CD4-positive, alpha-beta T cell (primary cell): ENCODE data around the gene S100A13. TPM values are rescaled to one million over a fixed set of nuclear protein-coding genes. Genes with fewer than 3 reads are reported as not detected.

Experiments
- ATAC-seq: fragments of 200-7000 bp; cut with Tn5 transposase; one replicate; pipeline ENCODE4 v1.10.0; 2022; ENCODE audit warnings: mild to moderate bottlenecking; ENCODE audit not compliant: poor library complexity
- CTCF ChIA-PET: fragments of 350-600 bp; sonication (Branson Sonifier 250); formaldehyde crosslinking; loops from one replicate; lab custom pipeline; 2021; ENCODE audit warnings: antibody characterized with exemption, inconsistent platforms; lab: Charles Lee
- POLR2A ChIA-PET: fragments of 350-600 bp; sonication (Branson Sonifier 250); formaldehyde crosslinking; loops from one replicate; lab custom pipeline; 2021; ENCODE audit warnings: antibody characterized with exemption, inconsistent platforms; lab: Charles Lee
- DNase-seq, 14 experiments: peaks; one replicate each; pipeline ENCODE4 v3.0.0-alpha.2; 2013 to 2020; ENCODE audit warnings: mixed read lengths in 2 of 14
- H3K27ac ChIP-seq, 2 donors: one replicate each; pipeline versions ENCODE4 v1.5.1 to v1.7.0; 2013; ENCODE audit warnings: low read length in 2 of 2, low read depth in 1 of 2, mild to moderate bottlenecking in 1 of 2
- H3K27me3 ChIP-seq, 2 experiments: 1 replicate in 1 of 2; 2 replicates in 1 of 2; pipeline versions ENCODE4 v1.6.1 to v1.7.0; 2013; ENCODE audit warnings: low read length in 2 of 2, control low read depth in 1 of 2, mild to moderate bottlenecking in 1 of 2, moderate library complexity in 1 of 2; ENCODE audit not compliant: insufficient read depth in 2 of 2, control insufficient read depth in 1 of 2
- H3K36me3 ChIP-seq: one replicate; pipeline ENCODE4 v1.6.1; 2013; ENCODE audit warnings: low read length, control low read depth; ENCODE audit not compliant: insufficient read depth
- H3K4me1 ChIP-seq: one replicate; pipeline ENCODE4 v1.6.1; 2013; ENCODE audit warnings: low read length, control low read depth; ENCODE audit not compliant: insufficient read depth
- H3K4me3 ChIP-seq: one replicate; pipeline ENCODE4 v1.5.1; 2013; ENCODE audit warnings: mild to moderate bottlenecking, low read length, moderate library complexity
- H3K9me3 ChIP-seq, 2 experiments: 1 replicate in 1 of 2; 2 replicates in 1 of 2; pipeline versions ENCODE4 v1.6.1 to v1.7.0; 2013; ENCODE audit warnings: low read length in 2 of 2, mild to moderate bottlenecking in 2 of 2, control low read depth in 1 of 2, moderate library complexity in 1 of 2; ENCODE audit not compliant: control insufficient read depth in 1 of 2, insufficient read depth in 1 of 2
- H3K27ac Mint-ChIP-seq: one replicate; pipeline ENCODE4 v1.8.0; 2020; ENCODE audit warnings: mixed read lengths
- H3K27me3 Mint-ChIP-seq: one replicate; pipeline ENCODE4 v1.8.0; 2021; ENCODE audit warnings: mixed read lengths
- H3K36me3 Mint-ChIP-seq: one replicate; pipeline ENCODE4 v1.8.0; 2021; ENCODE audit warnings: low read depth, mixed read lengths
- H3K4me1 Mint-ChIP-seq: one replicate; pipeline ENCODE4 v1.8.0; 2021; ENCODE audit warnings: low read depth, mixed read lengths
- H3K4me3 Mint-ChIP-seq: one replicate; pipeline ENCODE4 v1.8.0; 2020; ENCODE audit warnings: mild to moderate bottlenecking, mixed read lengths
- H3K9me3 Mint-ChIP-seq: one replicate; pipeline ENCODE4 v1.8.0; 2020; ENCODE audit warnings: mixed read lengths
- intact Hi-C, 2 experiments: fragments of 100-400 bp; cut with DNase I in 1 of 2; cut with micrococcal nuclease in 1 of 2; formaldehyde crosslinking; loops; one replicate each; pipeline versions ENCODE4 v1.15.1 to v1.9.0; 2023 to 2025; cut with DNase I, micrococcal nuclease
- total RNA-seq, 174 experiments: library from RNA in 2 of 174; stranded (reverse) in 2 of 174; gene quantifications; one replicate each; pipeline ENCODE4 v1.2.3 and lab custom pipeline; 2021 to 2026
- TF ChIP-seq, protein P1 (sequence below): fragments of 200-600 bp; IDR thresholded peaks from one replicate; pipeline ENCODE4 v1.8.0; 2022; ENCODE audit warnings: antibody characterized with exemption, mild to moderate bottlenecking

S100A13 gene
- total RNA-seq, 2 experiments from 2014 or later: 2.1 to 2.8 TPM

DNA sequence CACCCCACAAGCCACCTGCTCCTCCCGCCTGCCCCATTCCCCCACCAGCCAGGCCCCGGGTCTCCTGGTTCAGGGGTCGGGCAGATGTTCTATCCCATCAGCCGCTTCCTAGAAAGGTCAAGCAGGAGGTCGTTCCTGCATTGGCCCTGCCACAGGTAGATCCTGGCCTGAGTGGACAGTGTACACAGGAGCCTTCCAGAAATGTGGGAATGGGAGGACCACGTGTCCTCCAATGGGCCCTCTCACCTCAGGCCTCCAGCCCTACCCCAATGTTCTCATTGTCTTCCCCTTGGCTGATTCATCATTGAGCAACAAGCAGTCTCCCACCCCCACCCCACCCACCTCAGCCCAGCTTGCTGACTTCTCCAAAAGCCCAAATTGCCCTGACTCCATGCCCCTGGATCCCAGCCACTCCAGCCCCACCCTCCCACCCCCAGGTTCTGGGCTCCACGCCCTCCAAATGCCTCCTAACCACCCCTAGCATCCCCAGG lies 16.4 kb downstream of the S100A13 start:
- no peaks in the 10 kb centered on the region for H3K36me3 Mint-ChIP-seq
- TF ChIP-seq, protein P1, sequence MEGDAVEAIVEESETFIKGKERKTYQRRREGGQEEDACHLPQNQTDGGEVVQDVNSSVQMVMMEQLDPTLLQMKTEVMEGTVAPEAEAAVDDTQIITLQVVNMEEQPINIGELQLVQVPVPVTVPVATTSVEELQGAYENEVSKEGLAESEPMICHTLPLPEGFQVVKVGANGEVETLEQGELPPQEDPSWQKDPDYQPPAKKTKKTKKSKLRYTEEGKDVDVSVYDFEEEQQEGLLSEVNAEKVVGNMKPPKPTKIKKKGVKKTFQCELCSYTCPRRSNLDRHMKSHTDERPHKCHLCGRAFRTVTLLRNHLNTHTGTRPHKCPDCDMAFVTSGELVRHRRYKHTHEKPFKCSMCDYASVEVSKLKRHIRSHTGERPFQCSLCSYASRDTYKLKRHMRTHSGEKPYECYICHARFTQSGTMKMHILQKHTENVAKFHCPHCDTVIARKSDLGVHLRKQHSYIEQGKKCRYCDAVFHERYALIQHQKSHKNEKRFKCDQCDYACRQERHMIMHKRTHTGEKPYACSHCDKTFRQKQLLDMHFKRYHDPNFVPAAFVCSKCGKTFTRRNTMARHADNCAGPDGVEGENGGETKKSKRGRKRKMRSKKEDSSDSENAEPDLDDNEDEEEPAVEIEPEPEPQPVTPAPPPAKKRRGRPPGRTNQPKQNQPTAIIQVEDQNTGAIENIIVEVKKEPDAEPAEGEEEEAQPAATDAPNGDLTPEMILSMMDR: no peak
- H3K4me3 ChIP-seq: no peak overlapping the region
- H3K27me3 ChIP-seq: no peaks in the 10 kb centered on the region
- CTCF ChIA-PET: no interaction called here
- no peaks in the 10 kb centered on the region for H3K4me1 Mint-ChIP-seq
- intact Hi-C loops: no loop called here
- no peak overlapping the region for H3K27ac Mint-ChIP-seq
- no peak for ATAC-seq
- POLR2A ChIA-PET: no interaction called here
- no peak for DNase-seq
- H3K4me3 Mint-ChIP-seq: no peak overlapping the region
- no peaks in the 10 kb centered on the region for H3K9me3 Mint-ChIP-seq
- no peaks in the 10 kb centered on the region for H3K27me3 Mint-ChIP-seq
- H3K4me1 ChIP-seq: no peaks in the 10 kb centered on the region
- no peak overlapping the region for H3K27ac ChIP-seq
- no peaks in the 10 kb centered on the region for H3K9me3 ChIP-seq
- no peaks in the 10 kb centered on the region for H3K36me3 ChIP-seq

DNA sequence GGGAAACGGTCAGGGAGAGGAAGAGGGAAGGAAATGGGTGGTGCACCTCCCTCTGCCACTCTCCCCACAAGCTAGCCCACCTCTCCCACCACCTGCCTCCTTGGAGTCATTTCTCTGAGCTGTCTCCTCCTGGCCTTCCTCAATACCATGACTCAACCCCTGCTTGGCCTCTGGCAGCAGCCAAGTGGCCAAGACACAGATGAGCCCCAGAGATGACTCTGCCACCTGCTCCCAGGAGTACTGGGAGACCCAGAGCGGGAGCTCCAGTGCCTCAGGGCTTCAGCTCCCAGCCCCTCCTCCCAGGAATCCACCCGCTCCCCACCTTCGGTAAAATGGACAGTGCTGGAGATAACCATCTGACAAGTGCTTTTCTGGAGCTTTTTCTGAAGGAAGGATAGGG lies 17.0 kb downstream of the S100A13 start:
- H3K27ac ChIP-seq: no peak overlapping the region
- CTCF ChIA-PET: no interaction called here
- H3K4me1 ChIP-seq: no peaks in the 10 kb centered on the region
- Mint-ChIP-seq H3K27me3 (no peaks in the 10 kb centered on the region), H3K9me3 (no peaks in the 10 kb centered on the region), H3K4me3 (no peak overlapping the region), H3K27ac (no peak overlapping the region), H3K4me1 (no peaks in the 10 kb centered on the region), H3K36me3 (no peaks in the 10 kb centered on the region)
- H3K36me3 ChIP-seq: no peaks in the 10 kb centered on the region
- H3K9me3 ChIP-seq: no peaks in the 10 kb centered on the region
- TF ChIP-seq, protein P1: no peak
- H3K4me3 ChIP-seq: no peak overlapping the region
- ATAC-seq (no peak), DNase-seq (no peak)
- H3K27me3 ChIP-seq: no peaks in the 10 kb centered on the region
- intact Hi-C loops: no loop called here
- POLR2A ChIA-PET: no interaction called here

GRCh38 chr1:153609585-153609907 lies 17.8 kb downstream of the S100A13 start:
- no peak for ATAC-seq
- H3K36me3 Mint-ChIP-seq: no peaks in the 10 kb centered on the region
- ChIA-PET CTCF (no interaction called here), POLR2A (no interaction called here)
- no peak overlapping the region for H3K27ac Mint-ChIP-seq
- no peaks in the 10 kb centered on the region for H3K9me3 ChIP-seq
- intact Hi-C loops: no loop called here
- no peaks in the 10 kb centered on the region for H3K27me3 ChIP-seq
- H3K4me3 ChIP-seq: no peak overlapping the region
- H3K27me3 Mint-ChIP-seq: no peaks in the 10 kb centered on the region
- H3K4me1 Mint-ChIP-seq: no peaks in the 10 kb centered on the region
- H3K4me1 ChIP-seq: no peaks in the 10 kb centered on the region
- H3K27ac ChIP-seq: no peak overlapping the region
- no peaks in the 10 kb centered on the region for H3K9me3 Mint-ChIP-seq
- TF ChIP-seq, protein P1: no peak
- no peaks in the 10 kb centered on the region for H3K36me3 ChIP-seq
- H3K4me3 Mint-ChIP-seq: no peak overlapping the region
- DNase-seq: no peak
